Measurements from ENCODE around the gene GPR61. TPM values are rescaled to one million over a fixed set of nuclear protein-coding genes. Genes with fewer than 3 reads are reported as not detected.

GPR61 gene
- total and polyA plus RNA-seq, 2 of the 4 experiments (the other 2 are of a cell fraction), result not detected

DNA sequence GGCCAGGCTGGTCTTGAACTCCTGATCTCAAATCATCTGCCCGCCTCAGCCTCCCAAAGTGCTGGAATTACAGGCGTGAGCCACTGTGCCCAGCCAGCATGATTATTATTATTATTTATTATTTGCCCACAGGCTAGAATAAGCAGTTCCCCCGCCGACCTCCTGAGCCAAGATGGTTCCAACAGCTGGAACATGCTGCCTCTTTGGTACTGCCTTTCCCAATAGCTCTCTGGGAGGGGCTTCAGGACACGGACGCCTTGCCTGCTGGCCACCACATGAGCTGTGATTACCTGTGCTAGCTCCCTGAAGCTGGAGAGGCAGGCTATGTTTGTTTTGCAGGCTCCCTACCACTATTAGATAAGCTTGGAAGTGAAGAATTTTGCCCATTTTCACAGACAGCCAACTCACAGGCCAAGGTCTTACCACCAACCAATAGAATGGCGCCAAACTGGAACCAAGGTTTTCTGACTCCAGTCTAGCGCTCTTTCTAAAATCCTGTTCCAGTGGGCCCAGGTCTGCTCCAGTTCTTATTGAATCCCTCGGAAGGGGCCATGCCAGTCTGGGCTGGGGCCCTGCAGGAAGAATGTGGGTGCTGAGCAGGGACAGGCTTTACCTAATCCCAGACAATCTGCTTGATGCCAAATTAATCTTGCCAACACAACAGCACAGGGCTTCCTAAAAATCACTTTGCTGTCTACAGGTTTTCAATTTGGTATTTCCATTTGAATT is 2.1 kb upstream of the GPR61 start:
- Histone ChIP-seq H4K8ac (ENCODE audit: low read depth in 2 of 2, low read length in 2 of 2) (no peak overlapping the region), H3K4me2 (ENCODE audit: low read depth, low read length) (no peak overlapping the region), H2BK20ac (ENCODE audit: low read depth, low read length) (no peak overlapping the region), H2BK120ac (ENCODE audit: low read depth, low read length) (no peak overlapping the region), H3K56ac (ENCODE audit: extremely low read depth, insufficient read depth, low read length) (no peak overlapping the region), H3K23ac (ENCODE audit: low read depth, low read length) (no peak overlapping the region), H3K9me1 (ENCODE audit: insufficient read depth, low read length) (no peaks in the 10 kb centered on the region; the same call in 1 of the 2 replicates), H3K9me3 (ENCODE audit: control insufficient read depth, insufficient read depth, low read length) (no peaks in the 10 kb centered on the region), H3K18ac (ENCODE audit: low read depth, low read length) (no peak overlapping the region), H2AK9ac (replicated peaks; ENCODE audit: low read depth, low read length, poor library complexity) (no peak overlapping the region), H3K4me3 (ENCODE audit: insufficient read depth, low read depth, low read length) (no peak overlapping the region), H3K9ac (ENCODE audit: low read depth, low read length) (no peak overlapping the region), H2AK5ac (ENCODE audit: low read depth, low read length) (no peak overlapping the region), H4K91ac (ENCODE audit: insufficient read depth, low read depth, low read length) (no peak overlapping the region), H3K14ac (replicated peaks; ENCODE audit: low read depth, low read length) (no peak overlapping the region), H4K20me1 (ENCODE audit: insufficient read depth, low read length) (no peaks in the 10 kb centered on the region), H3K79me1 (ENCODE audit: low read depth in 1 of 2, low read length in 2 of 2) (no peaks in the 10 kb centered on the region), H2AFZ (replicated peaks; ENCODE audit: low read length, poor library complexity) (no peak overlapping the region), H4K5ac (ENCODE audit: low read depth, low read length) (no peak overlapping the region), H3K27ac (ENCODE audit: insufficient read depth, low read length) (no peak overlapping the region), H3K4me1 (ENCODE audit: control insufficient read depth, insufficient read depth, low read length) (peaks cover 1% of the 10 kb centered on the region; the same call in 1 of the 2 replicates), H2BK15ac (ENCODE audit: low read depth, low read length) (no peak overlapping the region), H3K27me3 (ENCODE audit: control insufficient read depth, insufficient read depth, low read length) (peaks cover 23% of the 10 kb centered on the region), H3K4ac (ENCODE audit: low read depth, low read length) (no peak overlapping the region), H2BK5ac (ENCODE audit: low read depth, low read length, poor library complexity, severe bottlenecking) (no peak overlapping the region), H3K36me3 (ENCODE audit: control insufficient read depth, insufficient read depth, low read length) (no peaks in the 10 kb centered on the region)
- dilution Hi-C loops (cut with HindIII; ENCODE audit: low sequenced_read_pairs, unreplicated experiment), result no loop called here
- no TSS peak for BruUV-seq (replicated peaks)
- WGBS, 2 experiments (ENCODE audit: extremely low coverage in 2 of 2, insufficient read length in 1 of 2), result 79% methylated on average over 3 of the region's 9 CpGs; no CpG with 5 or more reads in 1 of the 2 experiments
- ATAC-seq (ENCODE audit: low read depth), result no peak
- ChIA-PET CTCF (interaction anchor here (1.0 to 1.1 kb wide), 2 partner anchors 9 to 103 kb away, joined by 3 to 4 read pairs; no protein-coding TSS in a partner anchor), POLR2A (ENCODE audit: unreplicated experiment) (no interaction called here)
- DNase-seq, result no peak
- in situ Hi-C loops (cut with MboI; ENCODE audit: low sequenced_read_pairs), result loop anchor here (10.0 kb wide), 1 partner anchor 273 kb away; no protein-coding TSS in a partner anchor
- TF ChIP-seq BHLHE40 (IDR thresholded peaks at IDR 0.05; ENCODE audit: low read depth, low read length) (no peak), CHD1 (IDR thresholded peaks at IDR 0.05; ENCODE audit: low read depth, low read length) (no peak), POLR2A (IDR thresholded peaks at IDR 0.05; ENCODE audit: low read depth, low read length) (no peak), RFX5 (IDR thresholded peaks at IDR 0.05; ENCODE audit: low read depth, low read length) (no peak), SMC3 (IDR thresholded peaks at IDR 0.05; ENCODE audit: low read depth, low read length) (no peak), MAZ (IDR thresholded peaks at IDR 0.05; ENCODE audit: borderline replicate concordance, low read depth, low read length) (no peak), FOS (IDR thresholded peaks at IDR 0.05; ENCODE audit: low read depth, low read length) (no peak), MXI1 (IDR thresholded peaks at IDR 0.05; ENCODE audit: borderline replicate concordance, low read depth, low read length) (no peak), CEBPB (IDR thresholded peaks at IDR 0.05; ENCODE audit: low read depth, low read length) (no peak)
- TF ChIP-seq, protein P1, sequence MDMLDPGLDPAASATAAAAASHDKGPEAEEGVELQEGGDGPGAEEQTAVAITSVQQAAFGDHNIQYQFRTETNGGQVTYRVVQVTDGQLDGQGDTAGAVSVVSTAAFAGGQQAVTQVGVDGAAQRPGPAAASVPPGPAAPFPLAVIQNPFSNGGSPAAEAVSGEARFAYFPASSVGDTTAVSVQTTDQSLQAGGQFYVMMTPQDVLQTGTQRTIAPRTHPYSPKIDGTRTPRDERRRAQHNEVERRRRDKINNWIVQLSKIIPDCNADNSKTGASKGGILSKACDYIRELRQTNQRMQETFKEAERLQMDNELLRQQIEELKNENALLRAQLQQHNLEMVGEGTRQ (IDR thresholded peaks at IDR 0.05; ENCODE audit: low read depth, low read length), result no peak
- TF ChIP-seq, protein P2, sequence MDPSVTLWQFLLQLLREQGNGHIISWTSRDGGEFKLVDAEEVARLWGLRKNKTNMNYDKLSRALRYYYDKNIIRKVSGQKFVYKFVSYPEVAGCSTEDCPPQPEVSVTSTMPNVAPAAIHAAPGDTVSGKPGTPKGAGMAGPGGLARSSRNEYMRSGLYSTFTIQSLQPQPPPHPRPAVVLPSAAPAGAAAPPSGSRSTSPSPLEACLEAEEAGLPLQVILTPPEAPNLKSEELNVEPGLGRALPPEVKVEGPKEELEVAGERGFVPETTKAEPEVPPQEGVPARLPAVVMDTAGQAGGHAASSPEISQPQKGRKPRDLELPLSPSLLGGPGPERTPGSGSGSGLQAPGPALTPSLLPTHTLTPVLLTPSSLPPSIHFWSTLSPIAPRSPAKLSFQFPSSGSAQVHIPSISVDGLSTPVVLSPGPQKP (IDR thresholded peaks at IDR 0.05; ENCODE audit: borderline replicate concordance, low read depth, low read length), result no peak
- intact Hi-C loops (cut with micrococcal nuclease), result no loop called here
